IPS-11a (cell line): Measurements from ENCODE around the gene PARD3B.

Experiments used
- H3K4me3 ChIP-seq: one replicate; pipeline ENCODE4 v1.5.1; 2013; ENCODE audit warnings: low read depth, low read length, control low read depth

The PARD3B gene

GRCh38 chr2:204827701-204828590, 282.7 kb downstream of the PARD3B start:
- H3K4me3 ChIP-seq, result no peak overlapping the region

GRCh38 chr2:204834716-204835384, 289.6 kb downstream of the PARD3B start:
- H3K4me3 ChIP-seq, result no peak overlapping the region

- no peak overlapping the region for H3K4me3 ChIP-seq
Measured at GRCh38 chr2:204835786-204836185, 290.5 kb downstream of the PARD3B start.

GRCh38 chr2:204840504-204840903, 295.2 kb downstream of the PARD3B start:
- H3K4me3 ChIP-seq, result no peak overlapping the region

GRCh38 chr2:204842068-204842467, 296.8 kb downstream of the PARD3B start:
- H3K4me3 ChIP-seq, result no peak overlapping the region

GRCh38 chr2:204842661-204843485, 297.6 kb downstream of the PARD3B start:
- H3K4me3 ChIP-seq, result no peak overlapping the region

- no peak overlapping the region for H3K4me3 ChIP-seq
Measured at GRCh38 chr2:204846471-204846870, 301.2 kb downstream of the PARD3B start.

- no peak overlapping the region for H3K4me3 ChIP-seq
Measured at GRCh38 chr2:204849892-204850291, 304.6 kb downstream of the PARD3B start.

GRCh38 chr2:204850581-204850980, 305.3 kb downstream of the PARD3B start:
- H3K4me3 ChIP-seq, result no peak overlapping the region

- no peak overlapping the region for H3K4me3 ChIP-seq
Measured at GRCh38 chr2:204853905-204854304, 308.6 kb downstream of the PARD3B start.

GRCh38 chr2:204860274-204860673, 315.0 kb downstream of the PARD3B start:
- H3K4me3 ChIP-seq, result no peak overlapping the region

GRCh38 chr2:204862809-204863208, 317.5 kb downstream of the PARD3B start:
- no peak overlapping the region for H3K4me3 ChIP-seq

GRCh38 chr2:204863336-204863735, 318.1 kb downstream of the PARD3B start:
- H3K4me3 ChIP-seq, result no peak overlapping the region

GRCh38 chr2:204869132-204869823, 324.0 kb downstream of the PARD3B start:
- no peak overlapping the region for H3K4me3 ChIP-seq

- H3K4me3 ChIP-seq, result no peak overlapping the region
Measured at GRCh38 chr2:204870053-204870452, 324.8 kb downstream of the PARD3B start.

GRCh38 chr2:204871231-204871953, 326.1 kb downstream of the PARD3B start:
- H3K4me3 ChIP-seq, result no peak overlapping the region

- H3K4me3 ChIP-seq, result no peak overlapping the region
Measured at GRCh38 chr2:204876311-204876710, 331.0 kb downstream of the PARD3B start.

GRCh38 chr2:204877691-204878090, 332.4 kb downstream of the PARD3B start:
- no peak overlapping the region for H3K4me3 ChIP-seq

- H3K4me3 ChIP-seq, result no peak overlapping the region
Measured at GRCh38 chr2:204880928-204881327, 335.7 kb downstream of the PARD3B start.

- no peak overlapping the region for H3K4me3 ChIP-seq
Measured at GRCh38 chr2:204881655-204882054, 336.4 kb downstream of the PARD3B start.
